ENCODE results near the gene ZBTB46. TPM values are rescaled to one million over a fixed set of nuclear protein-coding genes. Genes with fewer than 3 reads are reported as not detected.

Gene ZBTB46
- total RNA-seq, 1 donor from 2014 or later: 11.6 TPM

GRCh38 chr20:63821811-63822210 lies 9.3 kb downstream of the ZBTB46 start:
- no peaks in the 10 kb centered on the region for H3K4me1 Mint-ChIP-seq
- H3K27ac Mint-ChIP-seq: no peak overlapping the region
- H3K36me3 Mint-ChIP-seq: no peaks in the 10 kb centered on the region
- TF ChIP-seq CTCF (IDR thresholded peaks at IDR 0.05; ENCODE audit: unreplicated experiment): no peak
- no peaks in the 10 kb centered on the region for H3K27me3 Mint-ChIP-seq (ENCODE audit: low read depth)
- DNase-seq (ENCODE audit: low spot score in 2 of 2, unreplicated experiment in 2 of 2): no peak
- no peak overlapping the region for H3K4me3 Mint-ChIP-seq
- no peaks in the 10 kb centered on the region for H3K9me3 Mint-ChIP-seq

- Mint-ChIP-seq H3K4me3 (no peak overlapping the region), H3K36me3 (no peaks in the 10 kb centered on the region), H3K4me1 (no peaks in the 10 kb centered on the region), H3K9me3 (no peaks in the 10 kb centered on the region), H3K27ac (no peak overlapping the region), H3K27me3 (ENCODE audit: low read depth) (no peaks in the 10 kb centered on the region)
- TF ChIP-seq CTCF (IDR thresholded peaks at IDR 0.05; ENCODE audit: unreplicated experiment): no peak
- DNase-seq (ENCODE audit: low spot score in 2 of 2, unreplicated experiment in 2 of 2): no peak
Measured at GRCh38 chr20:63819224-63819921, 11.7 kb downstream of the ZBTB46 start.

GRCh38 chr20:63815615-63816253 lies 15.3 kb downstream of the ZBTB46 start:
- Mint-ChIP-seq H3K36me3 (no peaks in the 10 kb centered on the region), H3K4me1 (no peaks in the 10 kb centered on the region), H3K9me3 (no peaks in the 10 kb centered on the region), H3K4me3 (no peak overlapping the region), H3K27me3 (ENCODE audit: low read depth) (no peaks in the 10 kb centered on the region), H3K27ac (no peak overlapping the region)
- TF ChIP-seq CTCF (IDR thresholded peaks at IDR 0.05; ENCODE audit: unreplicated experiment): no peak
- DNase-seq (ENCODE audit: low spot score in 2 of 2, unreplicated experiment in 2 of 2): no peak

- Mint-ChIP-seq H3K27ac (no peak overlapping the region), H3K9me3 (no peaks in the 10 kb centered on the region), H3K4me3 (no peak overlapping the region), H3K4me1 (no peaks in the 10 kb centered on the region), H3K36me3 (no peaks in the 10 kb centered on the region), H3K27me3 (ENCODE audit: low read depth) (no peaks in the 10 kb centered on the region)
- TF ChIP-seq CTCF (IDR thresholded peaks at IDR 0.05; ENCODE audit: unreplicated experiment): no peak
- no peak for DNase-seq (ENCODE audit: low spot score in 2 of 2, unreplicated experiment in 2 of 2)
Measured at GRCh38 chr20:63814891-63815614, 16.0 kb downstream of the ZBTB46 start.

GRCh38 chr20:63811491-63811875 lies 19.6 kb downstream of the ZBTB46 start:
- Mint-ChIP-seq H3K27me3 (ENCODE audit: low read depth) (no peaks in the 10 kb centered on the region), H3K27ac (no peak overlapping the region), H3K9me3 (no peaks in the 10 kb centered on the region), H3K4me1 (no peaks in the 10 kb centered on the region), H3K36me3 (no peaks in the 10 kb centered on the region), H3K4me3 (no peak overlapping the region)
- TF ChIP-seq CTCF (IDR thresholded peaks at IDR 0.05; ENCODE audit: unreplicated experiment): no peak
- DNase-seq (ENCODE audit: low spot score in 2 of 2, unreplicated experiment in 2 of 2): no peak

Measured in mesothelial cell of epicardium (in vitro differentiated cells).